GM12872 (cell line): ENCODE data around the gene PIWIL4.

ENCODE experiments used
- CTCF ChIP-seq: IDR thresholded peaks from 3 replicates; pipeline ENCODE4 v1.5.1; 2011; ENCODE audit warnings: low read depth, mild to moderate bottlenecking, low read length, moderate library complexity; ENCODE audit not compliant: insufficient read depth

The PIWIL4 gene

GRCh38 chr11:94655291-94655690 is 88.1 kb downstream of the PIWIL4 start:
- no peak for TF ChIP-seq CTCF

GRCh38 chr11:94655956-94656355 is 88.8 kb downstream of the PIWIL4 start:
- no peak for TF ChIP-seq CTCF

DNA sequence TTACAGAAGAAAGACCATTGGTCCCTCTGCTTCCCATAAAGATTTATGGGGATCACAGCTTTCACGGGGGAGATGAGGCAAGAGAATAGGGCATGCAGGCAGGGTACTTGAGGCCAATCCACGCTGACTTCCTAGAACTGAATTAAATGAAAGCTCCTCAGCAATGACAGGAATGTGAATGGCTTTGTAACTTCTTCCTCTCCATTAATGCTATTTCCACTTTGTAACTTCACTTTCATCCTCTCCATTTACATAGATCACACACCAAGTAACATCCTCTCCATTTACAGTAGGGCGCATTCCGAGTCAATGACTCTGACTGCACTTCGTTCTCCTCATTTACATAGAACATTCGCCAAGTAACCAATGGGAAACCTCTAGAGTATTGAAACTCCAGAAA is 89.8 kb downstream of the PIWIL4 start:
- TF ChIP-seq CTCF = no peak

DNA sequence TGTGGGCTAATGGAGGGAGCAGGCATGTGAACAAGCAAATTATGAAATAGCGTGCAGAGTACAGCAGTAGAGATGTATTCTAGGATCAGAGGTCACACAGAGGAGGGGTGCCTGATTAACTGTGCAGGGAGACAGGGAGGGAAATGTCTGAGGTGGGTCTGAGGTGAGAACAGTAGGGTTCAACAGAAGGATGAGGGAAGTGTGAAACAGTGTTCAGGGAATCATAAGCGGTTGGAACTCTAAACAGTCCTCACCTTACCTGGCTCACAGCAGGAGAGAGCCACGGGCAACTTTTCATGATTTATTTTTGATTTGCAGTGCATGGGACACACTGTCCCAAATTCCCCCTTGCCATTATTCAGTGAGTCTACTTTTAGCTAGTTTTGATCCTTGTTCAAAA is 90.5 kb downstream of the PIWIL4 start:
- TF ChIP-seq CTCF = no peak

DNA sequence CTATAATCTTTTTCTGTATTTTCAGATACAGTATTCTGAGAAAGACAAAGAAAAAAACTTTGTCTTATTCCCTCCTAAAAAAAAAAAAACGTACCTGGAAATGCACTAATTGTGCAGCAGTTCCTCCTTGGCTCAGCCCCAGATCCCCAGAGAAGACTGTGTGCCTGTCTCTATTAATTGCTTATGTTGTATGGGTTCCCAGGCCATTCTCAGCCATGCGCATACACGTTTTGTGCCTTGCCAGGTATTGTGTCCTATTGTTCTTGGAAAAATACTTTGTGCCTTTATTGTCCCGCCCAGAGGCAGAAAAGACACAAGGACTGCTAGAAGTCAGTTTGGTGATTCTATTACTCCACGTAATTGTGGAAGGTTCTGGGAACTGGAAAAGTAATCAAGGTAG is 91.2 kb downstream of the PIWIL4 start:
- TF ChIP-seq CTCF = no peak

GRCh38 chr11:94658888-94659287 is 91.7 kb downstream of the PIWIL4 start:
- no peak for TF ChIP-seq CTCF

GRCh38 chr11:94661444-94661843 is 94.3 kb downstream of the PIWIL4 start:
- no peak for TF ChIP-seq CTCF
